ENCODE results near the gene ADA.

ADA gene

GRCh38 chr20:44585057-44585963 is 66.2 kb downstream of the ADA start:
- Histone ChIP-seq H3K4me1 (ENCODE audit: control insufficient read depth, insufficient read depth, low read length) (peaks cover 13% of the 10 kb centered on the region), H3K27ac (ENCODE audit: insufficient read depth, low read depth, low read length, poor library complexity, severe bottlenecking) (no peak overlapping the region), H3K27me3 (ENCODE audit: control insufficient read depth, insufficient read depth, low read length, poor library complexity, severe bottlenecking) (no peaks in the 10 kb centered on the region), H3K9me3 (ENCODE audit: control insufficient read depth, low read length) (no peaks in the 10 kb centered on the region), H3K36me3 (ENCODE audit: control insufficient read depth, insufficient read depth, low read length) (no peaks in the 10 kb centered on the region), H3K4me3 (ENCODE audit: insufficient read depth, low read depth, low read length) (no peak overlapping the region)
- 89% methylated on average over 6 of the region's 6 CpGs for WGBS, 2 experiments

- H3K4me3 ChIP-seq (ENCODE audit: insufficient read depth, low read depth, low read length) = no peak overlapping the region
- H3K27ac ChIP-seq (ENCODE audit: insufficient read depth, low read depth, low read length, poor library complexity, severe bottlenecking) = no peak overlapping the region
Measured at GRCh38 chr20:44584162-44584561, 67.3 kb downstream of the ADA start.

GRCh38 chr20:44583157-44583556 is 68.3 kb downstream of the ADA start:
- Histone ChIP-seq H3K27ac (ENCODE audit: insufficient read depth, low read depth, low read length, poor library complexity, severe bottlenecking) (no peak overlapping the region), H3K4me1 (ENCODE audit: control insufficient read depth, insufficient read depth, low read length) (peaks cover 23% of the 10 kb centered on the region), H3K27me3 (ENCODE audit: control insufficient read depth, insufficient read depth, low read length, poor library complexity, severe bottlenecking) (no peaks in the 10 kb centered on the region), H3K4me3 (ENCODE audit: insufficient read depth, low read depth, low read length) (no peak overlapping the region), H3K9me3 (ENCODE audit: control insufficient read depth, low read length) (no peaks in the 10 kb centered on the region), H3K36me3 (ENCODE audit: control insufficient read depth, insufficient read depth, low read length) (no peaks in the 10 kb centered on the region)
- WGBS, 2 experiments = 94 to 98% methylated on average over 1 of the region's 1 CpG

More at GRCh38 chr20:44584162-44584561, 67.3 kb downstream of the ADA start:
- no peaks in the 10 kb centered on the region for H3K27me3 ChIP-seq (ENCODE audit: control insufficient read depth, insufficient read depth, low read length, poor library complexity, severe bottlenecking)
- H3K4me1 ChIP-seq (ENCODE audit: control insufficient read depth, insufficient read depth, low read length) = peaks cover 22% of the 10 kb centered on the region
- no peaks in the 10 kb centered on the region for H3K36me3 ChIP-seq (ENCODE audit: control insufficient read depth, insufficient read depth, low read length)
- WGBS, 2 experiments = 95 to 100% methylated on average over 4 of the region's 4 CpGs
- no peaks in the 10 kb centered on the region for H3K9me3 ChIP-seq (ENCODE audit: control insufficient read depth, low read length)

GRCh38 chr20:44582311-44583025 is 69.0 kb downstream of the ADA start, which contains the start of gene PKIG:
TSS of gene PKIG (plus strand) at chr20:44582579. CDS start at chr20:44614557, 31,978 bp downstream.
- Histone ChIP-seq H3K27ac (ENCODE audit: insufficient read depth, low read depth, low read length, poor library complexity, severe bottlenecking) (no peak within 1 kb of the TSS), H3K36me3 (ENCODE audit: control insufficient read depth, insufficient read depth, low read length) (no peaks in the 10 kb centered on the region), H3K4me3 (ENCODE audit: insufficient read depth, low read depth, low read length) (peak within 1 kb of the TSS; percentile 5), H3K27me3 (ENCODE audit: control insufficient read depth, insufficient read depth, low read length, poor library complexity, severe bottlenecking) (no peaks in the 10 kb centered on the region), H3K9me3 (ENCODE audit: control insufficient read depth, low read length) (no peaks in the 10 kb centered on the region), H3K4me1 (ENCODE audit: control insufficient read depth, insufficient read depth, low read length) (peaks cover 23% of the 10 kb centered on the region)
- whole genome bisulfite sequencing, 2 experiments = 79 to 81% methylated on average over 6 of the region's 6 CpGs

GRCh38 chr20:44581515-44581914 is 70.0 kb downstream of the ADA start:
- WGBS, 2 experiments = 93 to 100% methylated on average over 1 of the region's 1 CpG
- Histone ChIP-seq H3K27me3 (ENCODE audit: control insufficient read depth, insufficient read depth, low read length, poor library complexity, severe bottlenecking) (no peaks in the 10 kb centered on the region), H3K4me1 (ENCODE audit: control insufficient read depth, insufficient read depth, low read length) (peaks cover 23% of the 10 kb centered on the region), H3K4me3 (ENCODE audit: insufficient read depth, low read depth, low read length) (no peak overlapping the region), H3K27ac (ENCODE audit: insufficient read depth, low read depth, low read length, poor library complexity, severe bottlenecking) (no peak overlapping the region), H3K36me3 (ENCODE audit: control insufficient read depth, insufficient read depth, low read length) (no peaks in the 10 kb centered on the region), H3K9me3 (ENCODE audit: control insufficient read depth, low read length) (no peaks in the 10 kb centered on the region)

- WGBS, 2 experiments = 90 to 94% methylated on average over 9 of the region's 9 CpGs
- H3K4me1 ChIP-seq (ENCODE audit: control insufficient read depth, insufficient read depth, low read length) = peaks cover 23% of the 10 kb centered on the region
Measured at GRCh38 chr20:44580581-44581268, 70.8 kb downstream of the ADA start.

GRCh38 chr20:44579313-44580081 is 72.0 kb downstream of the ADA start:
- Histone ChIP-seq H3K4me3 (ENCODE audit: insufficient read depth, low read depth, low read length) (no peak overlapping the region), H3K9me3 (ENCODE audit: control insufficient read depth, low read length) (no peaks in the 10 kb centered on the region), H3K36me3 (ENCODE audit: control insufficient read depth, insufficient read depth, low read length) (no peaks in the 10 kb centered on the region), H3K27ac (ENCODE audit: insufficient read depth, low read depth, low read length, poor library complexity, severe bottlenecking) (peak overlapping the region; percentile 18), H3K4me1 (ENCODE audit: control insufficient read depth, insufficient read depth, low read length) (peaks cover 23% of the 10 kb centered on the region), H3K27me3 (ENCODE audit: control insufficient read depth, insufficient read depth, low read length, poor library complexity, severe bottlenecking) (no peaks in the 10 kb centered on the region)
- 84 to 87% methylated on average over 7 to 8 of the region's 8 CpGs for WGBS, 2 experiments

More at GRCh38 chr20:44580581-44581268, 70.8 kb downstream of the ADA start:
- no peaks in the 10 kb centered on the region for H3K9me3 ChIP-seq (ENCODE audit: control insufficient read depth, low read length)
- no peaks in the 10 kb centered on the region for H3K36me3 ChIP-seq (ENCODE audit: control insufficient read depth, insufficient read depth, low read length)
- H3K27me3 ChIP-seq (ENCODE audit: control insufficient read depth, insufficient read depth, low read length, poor library complexity, severe bottlenecking) = no peaks in the 10 kb centered on the region
- no peak overlapping the region for H3K27ac ChIP-seq (ENCODE audit: insufficient read depth, low read depth, low read length, poor library complexity, severe bottlenecking)
- no peak overlapping the region for H3K4me3 ChIP-seq (ENCODE audit: insufficient read depth, low read depth, low read length)

- Histone ChIP-seq H3K9me3 (ENCODE audit: control insufficient read depth, low read length) (no peaks in the 10 kb centered on the region), H3K27ac (ENCODE audit: insufficient read depth, low read depth, low read length, poor library complexity, severe bottlenecking) (no peak overlapping the region), H3K36me3 (ENCODE audit: control insufficient read depth, insufficient read depth, low read length) (no peaks in the 10 kb centered on the region), H3K27me3 (ENCODE audit: control insufficient read depth, insufficient read depth, low read length, poor library complexity, severe bottlenecking) (no peaks in the 10 kb centered on the region), H3K4me1 (ENCODE audit: control insufficient read depth, insufficient read depth, low read length) (peaks cover 9% of the 10 kb centered on the region), H3K4me3 (ENCODE audit: insufficient read depth, low read depth, low read length) (no peak overlapping the region)
- 80 to 81% methylated on average over 3 of the region's 3 CpGs for WGBS, 2 experiments
Measured at GRCh38 chr20:44576297-44576696, 75.2 kb downstream of the ADA start.

- no peaks in the 10 kb centered on the region for H3K36me3 ChIP-seq (ENCODE audit: control insufficient read depth, insufficient read depth, low read length)
- H3K9me3 ChIP-seq (ENCODE audit: control insufficient read depth, low read length) = no peaks in the 10 kb centered on the region
- H3K27ac ChIP-seq (ENCODE audit: insufficient read depth, low read depth, low read length, poor library complexity, severe bottlenecking) = no peak overlapping the region
- H3K4me3 ChIP-seq (ENCODE audit: insufficient read depth, low read depth, low read length) = no peak overlapping the region
- no peaks in the 10 kb centered on the region for H3K27me3 ChIP-seq (ENCODE audit: control insufficient read depth, insufficient read depth, low read length, poor library complexity, severe bottlenecking)
- 91 to 95% methylated on average over 4 of the region's 4 CpGs for WGBS, 2 experiments
- H3K4me1 ChIP-seq (ENCODE audit: control insufficient read depth, insufficient read depth, low read length) = peaks cover 3% of the 10 kb centered on the region
Measured at GRCh38 chr20:44574372-44574771, 77.1 kb downstream of the ADA start.
